IPS-18c (cell line): ENCODE results near the gene EHD3.

Experiments used
- H3K4me3 ChIP-seq: 2 replicates; pipeline ENCODE4 v1.7.0; 2013; ENCODE audit warnings: low read depth, mild to moderate bottlenecking, low read length, moderate library complexity; ENCODE audit not compliant: insufficient read depth
- H3K9me3 ChIP-seq: one replicate; pipeline ENCODE4 v1.6.1; 2013; ENCODE audit warnings: mild to moderate bottlenecking, low read length, moderate library complexity; ENCODE audit not compliant: control insufficient read depth, insufficient read depth

Gene EHD3

GRCh38 chr2:31205186-31205585, 28.8 kb upstream of the EHD3 start:
- no peak overlapping the region for H3K4me3 ChIP-seq
- H3K9me3 ChIP-seq = no peaks in the 10 kb centered on the region

GRCh38 chr2:31205613-31206012, 28.3 kb upstream of the EHD3 start:
- H3K9me3 ChIP-seq = no peaks in the 10 kb centered on the region
- H3K4me3 ChIP-seq = no peak overlapping the region

GRCh38 chr2:31207790-31208189, 26.2 kb upstream of the EHD3 start:
- Histone ChIP-seq H3K9me3 (no peaks in the 10 kb centered on the region), H3K4me3 (no peak overlapping the region)

- H3K9me3 ChIP-seq = no peaks in the 10 kb centered on the region
These were observed 25.7 kb upstream of the EHD3 start for GRCh38 chr2:31208240-31208639.

GRCh38 chr2:31212659-31213600, 21.0 kb upstream of the EHD3 start:
- Histone ChIP-seq H3K4me3 (no peak overlapping the region), H3K9me3 (no peaks in the 10 kb centered on the region)

More at GRCh38 chr2:31208240-31208639, 25.7 kb upstream of the EHD3 start:
- H3K4me3 ChIP-seq = no peak overlapping the region

GRCh38 chr2:31213601-31214443, 20.1 kb upstream of the EHD3 start:
- no peaks in the 10 kb centered on the region for H3K9me3 ChIP-seq
- H3K4me3 ChIP-seq = no peak overlapping the region

GRCh38 chr2:31214444-31214915, 19.5 kb upstream of the EHD3 start:
- H3K4me3 ChIP-seq = no peak overlapping the region
- no peaks in the 10 kb centered on the region for H3K9me3 ChIP-seq

GRCh38 chr2:31216734-31217133, 17.2 kb upstream of the EHD3 start:
- H3K9me3 ChIP-seq = no peaks in the 10 kb centered on the region
- no peak overlapping the region for H3K4me3 ChIP-seq

- H3K9me3 ChIP-seq = no peaks in the 10 kb centered on the region
- no peak within 1 kb of the TSS for H3K4me3 ChIP-seq
These were observed 16.3 kb upstream of the EHD3 start, which contains the start of gene CAPN14 for GRCh38 chr2:31217465-31218200. Gene CAPN14 (minus strand): TSS chr2:31217515. CDS start chr2:31205447, 12,068 bp downstream.

- no peak overlapping the region for H3K4me3 ChIP-seq
These were observed 14.6 kb upstream of the EHD3 start for GRCh38 chr2:31219131-31219969.

GRCh38 chr2:31221544-31221943, 12.4 kb upstream of the EHD3 start:
- Histone ChIP-seq H3K9me3 (no peaks in the 10 kb centered on the region), H3K4me3 (no peak overlapping the region)

More at GRCh38 chr2:31219131-31219969, 14.6 kb upstream of the EHD3 start:
- no peaks in the 10 kb centered on the region for H3K9me3 ChIP-seq

- no peaks in the 10 kb centered on the region for H3K9me3 ChIP-seq
- H3K4me3 ChIP-seq = no peak overlapping the region
These were observed 11.9 kb upstream of the EHD3 start for GRCh38 chr2:31222071-31222470.

GRCh38 chr2:31223026-31223425, 10.9 kb upstream of the EHD3 start:
- Histone ChIP-seq H3K9me3 (no peaks in the 10 kb centered on the region), H3K4me3 (no peak overlapping the region)

GRCh38 chr2:31223749-31224148, 10.2 kb upstream of the EHD3 start:
- no peaks in the 10 kb centered on the region for H3K9me3 ChIP-seq

GRCh38 chr2:31226266-31226665, 7.7 kb upstream of the EHD3 start:
- no peaks in the 10 kb centered on the region for H3K9me3 ChIP-seq

More at GRCh38 chr2:31223749-31224148, 10.2 kb upstream of the EHD3 start:
- H3K4me3 ChIP-seq = no peak overlapping the region

GRCh38 chr2:31227110-31227509, 6.8 kb upstream of the EHD3 start:
- Histone ChIP-seq H3K4me3 (no peak overlapping the region), H3K9me3 (no peaks in the 10 kb centered on the region)

More at GRCh38 chr2:31226266-31226665, 7.7 kb upstream of the EHD3 start:
- no peak overlapping the region for H3K4me3 ChIP-seq
